Measurements from ENCODE around the gene ZSCAN9.
A peak's percentile ranks its signal among the peaks of the same experiment; 100 is the strongest.

ZSCAN9 gene

DNA sequence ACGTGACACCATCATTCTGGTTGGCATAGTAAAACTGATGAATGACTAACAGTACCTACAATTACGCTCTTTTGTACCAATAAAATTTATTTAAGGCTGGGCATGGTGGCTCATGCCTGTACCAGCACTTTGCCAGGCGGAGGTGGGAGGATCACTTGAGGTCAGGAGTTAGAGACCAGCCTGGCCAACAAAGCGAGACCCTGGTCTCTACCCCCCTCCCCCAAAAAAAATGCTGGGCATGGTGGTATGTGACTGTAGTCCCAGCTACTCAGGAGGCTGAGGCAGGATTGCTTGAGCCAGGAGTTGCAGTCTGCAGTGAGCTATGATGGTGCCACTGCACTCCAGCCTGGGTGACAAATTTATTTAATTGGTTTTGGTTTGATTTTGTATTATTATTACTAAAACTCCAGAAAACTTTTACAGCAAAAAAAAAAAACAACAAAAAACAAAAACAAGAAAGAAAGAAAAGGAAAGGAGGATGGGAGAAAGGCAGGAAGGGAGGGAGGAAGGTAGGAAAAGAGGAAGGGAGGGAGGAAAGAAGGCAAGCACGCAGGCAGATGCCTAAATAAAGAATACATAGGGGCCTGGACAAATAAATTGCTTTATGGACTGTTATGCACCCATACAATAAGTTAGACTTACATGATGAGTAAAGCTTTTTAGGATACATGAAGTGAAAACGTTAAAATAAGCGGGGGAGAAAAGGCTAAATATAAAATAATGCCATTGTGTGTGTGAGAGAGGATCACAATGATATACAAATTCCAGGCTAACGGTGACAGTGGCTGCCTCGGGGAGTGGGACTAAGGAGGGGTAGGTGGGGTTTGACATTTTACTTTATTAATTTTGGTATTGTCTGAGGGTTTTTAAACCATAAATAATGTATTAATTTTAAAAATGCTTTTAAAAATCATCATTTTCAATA, 682 bp upstream of the ZSCAN9 start:
- no peak for DNase-seq

DNA sequence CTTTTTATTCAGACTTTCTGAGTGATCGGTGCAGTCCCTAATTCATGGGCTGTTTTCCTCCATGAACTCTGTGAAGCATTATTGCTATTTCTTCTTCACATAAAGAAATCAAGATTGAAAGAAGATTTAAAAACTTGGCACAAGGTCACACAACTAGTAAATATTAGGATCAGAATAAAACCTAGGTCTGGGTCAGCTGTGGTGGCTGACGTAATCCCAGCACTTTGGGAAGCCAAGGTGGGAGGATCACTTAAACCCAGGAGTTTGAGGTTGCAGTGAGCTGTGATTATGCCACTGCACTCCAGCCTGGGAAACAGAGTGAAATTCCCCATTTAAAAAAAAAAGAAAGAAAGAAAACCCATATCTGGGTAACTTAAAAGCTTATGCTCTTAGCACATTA, 1.4 kb downstream of the ZSCAN9 start:
- DNase-seq, result no peak

DNA sequence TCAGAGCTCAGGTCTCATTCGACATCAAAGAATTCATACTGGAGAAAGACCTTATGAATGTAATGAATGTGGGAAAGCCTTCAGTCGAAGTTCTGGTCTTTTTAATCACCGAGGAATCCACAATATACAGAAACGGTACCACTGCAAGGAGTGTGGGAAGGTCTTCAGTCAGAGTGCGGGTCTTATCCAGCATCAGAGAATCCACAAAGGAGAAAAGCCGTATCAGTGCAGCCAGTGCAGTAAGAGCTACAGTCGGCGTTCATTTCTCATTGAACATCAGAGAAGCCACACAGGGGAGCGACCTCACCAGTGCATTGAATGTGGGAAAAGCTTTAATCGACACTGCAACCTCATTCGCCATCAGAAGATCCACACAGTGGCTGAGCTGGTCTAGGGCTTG, 7.7 kb downstream of the ZSCAN9 start:
- no peak for DNase-seq

DNA sequence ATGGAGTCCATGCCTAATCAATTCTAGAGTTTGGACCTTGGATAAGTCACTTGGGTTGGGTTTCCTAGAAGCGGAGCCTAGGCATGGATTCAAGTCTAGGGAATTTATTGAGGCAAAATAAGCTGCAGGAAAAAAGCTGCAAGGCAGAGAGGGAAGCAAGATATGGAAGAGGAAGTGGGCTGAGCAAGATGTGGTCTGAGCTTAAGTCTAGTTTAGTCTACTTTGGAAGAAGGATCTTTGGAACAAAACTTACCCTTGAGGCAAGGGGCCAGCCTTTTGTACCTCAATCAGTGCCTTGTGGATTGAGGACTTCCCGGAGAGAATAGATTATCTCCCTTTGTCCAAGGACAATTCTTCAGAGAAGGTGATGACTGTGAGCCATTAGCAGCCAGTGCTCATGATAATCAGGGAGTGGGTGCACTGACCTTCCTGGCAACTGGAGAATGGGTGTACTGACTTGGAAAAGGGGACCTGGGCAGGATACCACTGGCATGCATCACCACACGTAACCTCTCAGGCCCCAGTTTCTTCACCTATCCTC, 10.9 kb downstream of the ZSCAN9 start:
- DNase-seq, result no peak

DNA sequence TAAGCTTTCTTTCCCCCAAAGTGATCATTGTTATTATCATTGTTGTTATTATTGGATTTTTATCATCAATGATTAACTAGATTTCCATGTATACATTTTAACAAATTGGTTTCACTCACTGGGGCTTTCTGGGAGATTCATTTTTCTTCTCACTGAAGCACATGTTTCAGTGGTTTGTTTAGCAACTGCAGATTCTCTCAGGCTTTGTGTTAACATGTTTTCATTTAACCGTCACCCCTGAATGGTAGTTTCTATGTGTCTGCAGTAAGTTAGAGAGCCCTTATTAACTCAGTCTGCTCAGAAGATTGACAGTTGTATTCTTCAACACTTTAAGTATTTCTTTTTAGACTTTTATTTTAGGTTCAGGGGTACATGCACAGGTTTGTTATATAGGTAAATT, 14.6 kb downstream of the ZSCAN9 start:
- DNase-seq, result no peak

DNA sequence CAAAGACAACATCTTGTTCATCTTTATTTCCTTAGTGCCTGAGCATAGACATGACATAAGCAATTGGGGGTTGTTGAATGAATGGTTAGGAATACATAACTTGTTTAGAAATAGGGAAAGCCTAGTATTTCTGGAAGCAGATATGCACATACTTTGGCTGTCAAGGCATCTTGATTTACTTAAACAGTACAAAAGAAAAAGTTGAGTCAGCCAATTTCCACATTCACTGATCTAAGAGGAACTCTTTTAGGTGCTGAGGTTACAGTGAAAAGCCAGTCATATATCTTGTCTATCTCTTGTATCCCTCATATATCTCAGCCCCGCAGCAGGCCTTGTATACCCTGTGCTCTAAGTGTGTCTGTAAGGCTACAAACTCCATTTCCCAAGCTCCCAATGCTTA, 15.4 kb downstream of the ZSCAN9 start:
- DNase-seq, result no peak

DNA sequence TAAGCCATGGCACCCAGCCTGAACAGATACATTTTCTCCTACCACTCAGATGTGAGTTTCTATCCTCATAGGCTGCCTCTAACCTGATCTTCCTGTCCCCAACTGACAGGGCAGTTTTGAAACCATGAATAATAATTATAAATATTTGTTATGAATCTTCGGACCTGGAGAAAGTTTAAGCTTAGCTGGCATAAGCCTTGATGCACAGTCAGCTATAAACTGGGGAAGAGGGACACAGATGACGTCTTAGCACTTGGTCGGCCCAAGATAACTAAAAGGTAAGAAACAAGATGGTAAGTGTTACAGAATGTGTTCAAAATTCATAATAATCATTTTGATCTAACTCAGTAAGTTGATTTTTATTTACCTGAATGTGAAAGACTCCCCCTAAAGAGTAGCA, 18.9 kb downstream of the ZSCAN9 start:
- no peak for DNase-seq

DNA sequence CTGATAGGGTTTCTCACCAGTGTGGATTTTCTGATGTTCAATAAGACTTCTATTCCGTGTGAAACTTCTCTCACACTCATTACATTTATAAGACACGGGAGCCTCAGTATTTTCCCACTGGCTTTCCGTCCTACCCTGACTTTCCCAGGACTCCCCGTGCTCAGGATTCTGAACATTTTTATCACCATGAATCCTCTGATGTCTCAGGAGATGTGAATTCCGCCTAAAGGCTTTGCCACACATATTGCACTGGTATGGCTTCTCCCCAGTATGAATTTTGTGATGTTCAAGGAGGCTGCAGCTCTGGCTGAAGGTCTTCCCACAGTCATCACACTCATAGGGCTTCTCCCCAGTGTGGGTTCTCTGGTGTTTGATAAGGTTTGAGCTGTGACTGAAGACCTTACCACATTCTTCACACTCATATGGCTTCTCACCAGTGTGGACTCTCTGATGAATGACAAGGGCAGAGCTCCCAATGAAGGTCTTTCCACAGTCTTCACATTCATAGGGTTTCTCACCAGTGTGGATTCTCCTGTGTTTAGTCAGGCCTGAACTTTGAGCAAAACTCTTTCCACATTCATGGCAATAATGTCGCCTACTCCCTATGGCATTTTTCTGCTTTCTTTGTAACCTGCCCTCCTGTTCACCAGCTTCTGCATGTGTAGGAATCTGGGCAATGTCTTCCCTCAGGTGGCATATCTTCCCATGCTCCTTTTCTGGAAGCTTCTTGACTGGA, 20.3 kb downstream of the ZSCAN9 start:
- DNase-seq, result no peak

DNA sequence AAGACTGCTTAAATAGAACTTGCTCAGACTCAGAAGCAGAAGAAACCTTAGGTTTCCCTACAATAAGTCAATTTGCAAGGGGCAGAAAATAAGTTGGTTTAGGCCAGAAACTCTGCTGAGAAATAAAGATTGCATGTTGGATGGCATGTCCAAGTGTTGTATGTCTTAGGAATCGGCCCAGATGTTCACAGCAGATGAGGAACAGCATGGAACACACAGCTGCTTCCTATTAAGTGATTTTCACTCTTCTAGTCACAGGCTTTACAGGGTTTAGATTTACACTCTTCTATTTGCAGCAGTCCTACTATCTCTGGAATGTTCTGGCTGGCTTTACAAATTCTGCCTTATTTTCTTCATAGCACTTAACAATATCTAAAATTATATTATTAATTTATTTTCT, 23.8 kb downstream of the ZSCAN9 start:
- DNase-seq, result no peak

DNA sequence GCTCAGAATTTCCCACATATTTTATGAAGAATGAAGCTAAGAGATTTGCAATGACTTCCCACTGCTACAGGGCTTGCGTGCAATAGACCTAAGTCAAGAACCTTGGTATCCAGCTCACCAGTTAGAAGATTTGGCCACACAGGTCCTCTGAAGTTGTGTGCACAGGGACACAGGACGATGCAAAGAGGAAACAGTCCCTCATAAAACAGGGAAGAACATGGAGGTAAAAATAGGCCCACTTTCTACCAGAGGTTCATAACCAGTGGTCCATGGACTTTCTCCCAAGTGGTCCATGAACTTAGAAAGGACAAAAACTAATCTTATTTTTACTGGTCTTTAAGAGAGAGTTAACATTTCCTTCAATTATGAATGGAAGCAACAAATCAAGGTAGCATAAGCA, 25.7 kb downstream of the ZSCAN9 start:
- DNase-seq, result no peak

DNA sequence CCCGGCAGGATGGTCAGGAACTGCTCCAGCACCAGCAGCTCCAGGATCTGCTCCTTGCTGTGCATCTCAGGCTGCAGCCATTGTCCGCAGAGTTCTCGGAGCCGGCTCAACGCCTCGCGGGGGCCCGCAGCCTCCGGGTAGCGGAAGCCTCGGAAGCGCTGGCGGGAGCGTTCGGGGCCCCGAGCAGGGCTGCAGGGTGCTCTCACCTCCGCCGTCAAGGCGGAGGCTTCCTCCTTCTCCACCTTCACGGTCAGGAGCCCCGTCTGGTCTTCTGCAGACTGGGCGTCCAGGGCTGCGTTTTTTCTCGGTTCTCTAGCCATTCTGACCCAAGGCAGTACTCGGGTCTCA, 26.6 kb downstream of the ZSCAN9 start:
- DNase-seq, result no peak

DNA sequence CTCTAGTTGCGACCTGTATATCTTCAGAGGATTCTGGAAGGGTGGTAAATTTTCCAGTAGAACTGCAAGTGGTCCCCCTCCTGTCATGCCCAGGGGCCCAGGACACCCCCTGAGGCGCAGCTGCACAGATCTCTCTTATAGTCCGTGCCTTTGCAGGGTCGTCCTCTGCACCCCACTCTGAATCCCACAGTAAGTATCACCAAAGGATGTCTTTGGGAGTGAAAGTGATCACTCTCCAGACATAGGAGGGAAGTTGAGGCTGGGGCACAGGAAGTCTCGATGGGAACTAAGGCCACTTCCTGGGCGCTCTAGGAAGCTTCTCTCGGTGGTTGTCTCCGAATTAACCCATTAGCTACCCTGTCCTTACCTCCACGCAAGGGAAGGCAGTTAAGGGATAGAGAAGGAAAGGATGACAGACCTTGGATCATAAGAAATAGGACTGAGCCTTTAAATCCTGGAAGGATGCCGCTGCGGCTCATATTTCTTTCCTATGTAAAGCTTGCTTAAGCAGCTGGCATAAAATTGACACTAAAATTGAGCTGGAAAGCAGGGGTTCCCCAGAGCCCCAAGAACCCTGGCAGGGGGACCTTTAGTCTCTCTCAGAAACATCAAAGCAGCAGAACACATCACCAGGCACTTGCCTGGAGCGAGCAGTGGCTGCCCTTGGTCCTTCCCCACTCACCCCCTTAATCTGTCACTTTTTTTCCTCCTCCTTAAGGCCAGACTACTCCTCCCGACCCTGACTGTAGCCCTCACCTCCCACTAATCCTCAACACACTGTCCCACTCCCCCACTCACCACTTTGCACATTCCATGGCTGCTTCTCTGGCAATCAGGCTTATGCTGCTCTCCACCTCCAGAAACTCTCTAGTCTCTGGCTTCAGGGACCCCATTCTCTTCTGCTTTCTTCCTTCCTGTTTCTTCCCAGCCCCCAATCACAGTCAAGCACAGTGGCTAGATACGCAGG, 27.2 kb downstream of the ZSCAN9 start, which contains the start of gene ZKSCAN4:
Gene ZKSCAN4 (minus strand): TSS at position 261 of the 967 bp plus-strand sequence. CDS start 289 bp downstream, outside the sequence.
- DNase-seq, result peak; percentile 73

DNA sequence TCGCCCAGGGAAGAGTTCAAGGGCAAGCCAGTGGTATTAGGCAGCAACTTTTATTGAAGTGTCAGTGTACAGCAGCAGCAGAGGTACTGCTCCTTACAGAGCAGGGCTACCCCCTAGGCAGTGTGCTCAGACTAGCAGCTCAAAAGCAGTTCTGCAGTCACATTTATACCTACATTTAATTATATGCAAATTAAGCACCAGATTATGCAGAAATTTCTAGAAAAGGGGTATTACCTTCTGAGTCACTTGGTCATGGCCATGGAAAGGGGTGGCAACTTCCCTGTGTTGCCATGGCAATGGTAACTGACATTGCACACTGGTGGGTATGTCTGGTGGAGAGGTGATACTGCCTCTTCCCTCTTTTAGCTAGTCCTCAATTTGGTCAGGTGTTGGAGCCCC, 29.0 kb downstream of the ZSCAN9 start:
- DNase-seq, result no peak

DNA sequence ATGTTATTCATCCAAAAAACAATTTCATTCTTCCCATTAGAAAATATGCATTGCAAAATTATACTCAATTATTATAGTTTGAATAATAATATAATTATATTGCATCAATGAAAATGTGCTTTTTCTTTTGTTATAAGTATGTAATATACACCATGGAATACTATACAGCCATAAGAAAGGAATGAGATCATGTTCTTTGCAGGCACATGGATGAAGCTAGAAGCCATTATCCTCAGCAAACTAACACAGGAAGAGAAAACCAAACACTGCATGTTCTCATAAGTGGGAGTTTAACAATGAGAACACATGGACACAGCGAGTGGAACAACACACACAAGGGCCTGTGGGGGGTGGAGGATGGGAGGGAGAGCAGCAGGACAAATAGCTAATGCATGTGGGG, 32.0 kb downstream of the ZSCAN9 start:
- no peak for DNase-seq

DNA sequence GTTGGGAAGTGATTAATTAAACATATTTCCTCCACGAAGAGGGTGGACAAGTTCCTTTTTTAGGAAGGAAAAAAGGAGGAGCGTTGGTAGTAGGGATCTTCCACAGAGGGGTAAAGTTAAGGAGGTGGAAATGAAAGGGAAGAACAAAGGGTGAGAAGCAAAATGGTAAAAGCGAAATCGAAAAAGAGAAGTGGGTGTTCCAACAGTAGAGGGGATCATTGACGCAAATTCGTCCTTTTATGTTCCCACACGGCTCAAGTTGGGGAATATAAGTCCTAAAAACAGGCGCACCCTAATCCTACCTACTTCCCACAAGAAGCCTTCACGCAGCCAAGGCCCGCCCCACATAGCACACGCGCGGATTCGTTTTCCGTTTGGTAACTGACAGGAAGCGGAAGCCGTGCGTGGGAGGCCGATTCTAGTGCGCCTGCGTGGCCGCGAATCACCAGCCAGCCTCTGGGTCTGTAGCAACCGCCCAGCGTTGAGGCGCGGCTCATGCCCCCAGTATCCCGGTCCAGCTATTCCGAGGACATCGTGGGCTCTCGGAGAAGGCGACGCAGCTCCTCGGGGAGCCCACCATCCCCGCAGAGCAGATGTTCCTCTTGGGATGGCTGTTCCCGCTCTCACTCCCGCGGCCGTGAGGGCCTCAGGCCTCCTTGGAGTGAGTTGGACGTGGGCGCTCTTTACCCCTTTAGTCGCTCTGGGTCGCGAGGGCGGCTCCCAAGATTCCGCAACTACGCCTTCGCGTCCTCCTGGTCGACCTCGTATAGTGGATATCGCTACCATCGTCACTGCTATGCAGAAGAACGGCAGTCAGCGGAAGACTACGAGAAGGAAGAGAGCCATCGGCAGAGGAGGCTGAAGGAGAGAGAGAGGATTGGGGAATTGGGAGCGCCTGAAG, 34.1 kb downstream of the ZSCAN9 start, which contains the start of gene NKAPL:
Gene NKAPL (plus strand): TSS at position 421 of the 901 bp plus-strand sequence. CDS start 75 bp downstream, at position 496.
- no peak for DNase-seq

DNA sequence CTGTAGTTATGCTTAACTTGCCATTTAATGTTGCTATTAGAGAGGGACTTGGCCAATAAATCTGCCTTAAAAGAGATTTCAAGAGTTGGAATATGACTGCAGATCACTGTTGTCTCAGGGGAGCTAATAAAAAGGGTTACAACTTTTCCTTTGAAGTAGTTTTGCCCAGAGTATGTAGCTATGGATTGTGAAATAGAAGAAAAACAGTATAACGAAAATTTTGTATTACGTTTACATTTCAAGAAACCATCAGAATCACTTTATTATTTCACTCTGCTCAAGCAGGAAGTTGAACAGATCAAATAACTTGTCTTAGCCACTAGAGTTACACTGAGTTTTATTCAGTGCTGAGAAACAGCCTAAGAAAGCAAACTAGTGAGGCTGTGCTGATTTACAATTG, 38.8 kb downstream of the ZSCAN9 start:
- DNase-seq, result no peak

DNA sequence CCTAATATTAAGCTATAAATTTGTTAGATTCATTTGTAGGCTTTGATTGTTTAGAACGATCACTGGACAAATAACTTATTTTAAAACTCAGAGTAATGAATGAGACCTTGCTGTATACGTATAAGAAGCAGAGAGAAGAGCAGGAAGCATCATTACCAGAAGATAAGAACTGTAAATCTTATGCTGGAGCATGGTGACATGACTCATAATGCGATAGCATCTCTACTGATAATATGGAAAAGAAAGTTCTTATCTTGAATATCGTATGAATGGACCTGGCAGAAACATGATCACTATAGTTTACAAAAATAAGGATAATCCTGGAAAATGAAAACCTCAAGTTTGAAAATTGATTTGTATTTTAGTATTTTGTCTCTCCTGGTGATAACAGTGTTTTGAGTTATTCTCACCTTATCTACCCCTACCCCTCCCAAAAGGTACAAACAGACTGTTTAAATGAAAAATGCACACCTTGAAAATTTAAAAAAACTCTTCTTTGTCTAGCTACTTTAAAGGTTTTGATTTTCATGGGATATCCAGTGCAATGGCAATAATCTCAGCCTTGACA, 39.8 kb downstream of the ZSCAN9 start:
- no peak for DNase-seq

DNA sequence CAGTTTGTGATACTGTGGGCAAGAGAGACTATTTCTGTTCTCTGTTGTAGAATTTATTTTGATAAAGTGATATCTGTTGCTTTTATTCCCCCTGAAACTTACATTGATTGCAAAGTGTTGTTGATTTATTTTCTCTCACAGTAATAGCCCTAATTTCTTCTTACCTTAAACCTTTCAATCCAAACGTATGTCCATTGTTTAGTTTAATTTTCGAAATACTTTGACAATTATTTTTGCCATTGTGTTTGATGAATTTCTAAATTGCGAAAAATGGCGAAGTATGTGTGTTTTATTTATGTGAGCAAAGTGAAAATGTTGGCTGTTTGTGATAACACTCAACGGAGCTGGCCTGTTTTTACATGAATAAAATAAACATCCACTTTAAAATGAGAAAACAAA, 41.5 kb downstream of the ZSCAN9 start:
- no peak for DNase-seq

DNA sequence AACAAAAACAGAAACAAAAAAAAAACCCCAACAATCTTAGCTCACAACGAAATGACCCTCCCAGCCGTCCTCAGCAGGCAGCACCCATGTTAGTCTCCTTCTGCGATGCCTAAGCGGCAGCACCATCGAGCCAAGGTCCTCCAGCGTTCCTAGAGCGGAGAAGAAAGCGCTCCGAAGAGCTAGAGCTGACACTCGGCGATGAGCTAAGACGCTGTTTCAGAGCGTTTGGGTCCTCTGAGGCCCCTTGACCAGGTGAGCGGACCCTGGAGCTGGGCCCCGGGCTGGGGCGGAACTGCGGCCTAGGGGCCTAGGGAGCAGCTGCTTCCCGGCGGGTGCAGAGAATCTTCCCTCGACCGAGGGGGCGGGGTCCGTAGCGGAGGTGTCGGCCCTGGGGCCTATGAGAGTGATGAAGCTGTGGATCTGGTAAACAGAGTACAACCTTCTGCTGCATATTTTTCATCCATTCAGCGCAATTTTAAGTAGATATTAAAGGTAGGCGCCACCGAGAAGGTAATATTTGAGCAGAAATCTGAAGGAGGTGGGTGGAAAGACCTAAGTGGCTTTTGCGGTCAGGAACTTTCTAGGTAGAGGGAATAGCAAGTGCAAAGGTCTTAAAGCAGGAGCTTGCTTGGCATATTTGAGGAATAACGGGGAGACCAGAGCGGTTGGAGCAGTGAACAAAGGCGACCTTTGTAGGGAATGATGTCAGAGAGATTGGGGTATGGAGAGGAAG, 42.1 kb downstream of the ZSCAN9 start, which contains the start of gene ZSCAN26:
Gene ZSCAN26 (plus strand): TSS at position 182 of the 733 bp plus-strand sequence. CDS start 4,777 bp downstream, outside the sequence.
- DNase-seq, result peak; percentile 73

DNA sequence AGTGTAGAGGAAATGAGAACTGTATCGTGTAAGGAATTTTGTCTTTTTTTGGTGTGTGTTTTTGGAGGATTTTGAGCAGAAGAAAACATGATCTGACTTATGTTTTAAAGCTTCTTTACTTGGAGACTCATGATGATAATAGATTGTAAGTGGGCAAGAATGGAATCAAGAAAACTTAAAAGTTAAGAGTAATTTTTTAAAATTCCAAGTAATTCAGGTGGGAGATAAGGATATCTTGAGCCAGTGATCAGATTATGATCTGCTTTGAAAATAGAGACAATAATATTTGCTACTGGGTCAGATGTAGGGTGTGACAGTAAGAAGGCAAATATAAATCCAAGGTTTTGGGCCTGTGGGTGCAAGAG, 42.6 kb downstream of the ZSCAN9 start:
- DNase-seq, result no peak
